Measurements from ENCODE around the gene DVL1.
"Not testable (repeated sequence)": the region's sequence is repeated elsewhere in the genome, so short reads cannot be mapped to it uniquely, and the experiment has no call there.

Gene DVL1

GRCh38 chr1:1373815-1374588 lies 24.8 kb upstream of the DVL1 start:
- no peaks in the 10 kb centered on the region for H3K27me3 ChIP-seq (ENCODE audit: control insufficient read depth, insufficient read depth, low read length, poor library complexity, severe bottlenecking)
- WGBS, 2 experiments, result 61 to 62% methylated on average over 52 of the region's 52 CpGs
- H3K4me3 ChIP-seq (ENCODE audit: insufficient read depth, low read depth, low read length), result peak overlapping the region; percentile 98
- H3K9me3 ChIP-seq (ENCODE audit: control insufficient read depth, low read length), result no peaks in the 10 kb centered on the region
- H3K36me3 ChIP-seq (ENCODE audit: control insufficient read depth, insufficient read depth, low read length), result peaks cover 4% of the 10 kb centered on the region
- H3K27ac ChIP-seq (ENCODE audit: insufficient read depth, low read depth, low read length, poor library complexity, severe bottlenecking), result no peak overlapping the region
- peaks cover 5% of the 10 kb centered on the region for H3K4me1 ChIP-seq (ENCODE audit: control insufficient read depth, insufficient read depth, low read length)

DNA sequence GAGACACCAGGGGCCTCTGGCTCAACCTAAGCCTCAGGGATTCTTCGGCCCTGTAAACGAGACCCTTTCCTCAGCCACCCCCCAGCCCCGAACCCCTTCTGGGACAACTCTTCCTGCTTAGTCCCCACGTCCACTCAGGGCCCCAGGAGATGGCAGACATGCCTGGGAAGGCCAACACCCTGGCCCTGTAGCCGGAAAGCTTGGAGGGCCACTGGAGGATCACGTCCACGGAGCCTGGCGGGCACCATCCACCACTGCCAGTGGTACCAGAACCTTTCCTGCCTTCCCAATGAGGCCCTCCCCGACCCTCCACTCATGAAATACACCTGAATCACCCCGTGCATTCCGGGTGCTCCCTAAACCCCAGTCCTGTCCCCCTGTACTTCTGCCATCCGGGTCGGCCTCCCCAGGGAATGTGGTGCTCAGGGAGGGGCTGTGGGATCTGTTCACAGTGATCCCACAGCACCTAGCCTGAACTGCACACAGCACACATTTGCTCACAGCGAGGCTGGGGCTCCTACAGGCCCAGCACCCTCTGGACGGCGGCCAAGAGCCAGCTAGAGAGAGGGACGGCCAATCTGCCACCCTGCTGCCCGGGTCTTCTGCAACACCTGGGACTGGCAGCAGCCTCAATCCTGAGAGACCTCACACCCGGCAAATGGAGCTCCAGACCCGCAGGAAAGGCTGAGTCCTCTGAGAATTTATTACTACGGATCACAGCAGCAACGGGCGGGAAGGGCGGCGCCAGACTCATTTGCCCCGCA lies 24.0 kb upstream of the DVL1 start:
- Histone ChIP-seq H3K27me3 (ENCODE audit: control insufficient read depth, insufficient read depth, low read length, poor library complexity, severe bottlenecking) (no peaks in the 10 kb centered on the region), H3K4me3 (ENCODE audit: insufficient read depth, low read depth, low read length) (no peak overlapping the region), H3K36me3 (ENCODE audit: control insufficient read depth, insufficient read depth, low read length) (peaks cover 4% of the 10 kb centered on the region), H3K27ac (ENCODE audit: insufficient read depth, low read depth, low read length, poor library complexity, severe bottlenecking) (no peak overlapping the region), H3K9me3 (ENCODE audit: control insufficient read depth, low read length) (no peaks in the 10 kb centered on the region), H3K4me1 (ENCODE audit: control insufficient read depth, insufficient read depth, low read length) (peaks cover 5% of the 10 kb centered on the region)
- 94 to 96% methylated on average over 26 of the region's 26 CpGs for WGBS, 2 experiments

GRCh38 chr1:1371746-1372711 lies 22.8 kb upstream of the DVL1 start:
- WGBS, 2 experiments, result 63% methylated on average over 26 of the region's 26 CpGs
- Histone ChIP-seq H3K27ac (ENCODE audit: insufficient read depth, low read depth, low read length, poor library complexity, severe bottlenecking) (no peak overlapping the region), H3K9me3 (ENCODE audit: control insufficient read depth, low read length) (no peaks in the 10 kb centered on the region), H3K36me3 (ENCODE audit: control insufficient read depth, insufficient read depth, low read length) (peaks cover 4% of the 10 kb centered on the region), H3K4me1 (ENCODE audit: control insufficient read depth, insufficient read depth, low read length) (peaks cover 5% of the 10 kb centered on the region), H3K4me3 (ENCODE audit: insufficient read depth, low read depth, low read length) (no peak overlapping the region), H3K27me3 (ENCODE audit: control insufficient read depth, insufficient read depth, low read length, poor library complexity, severe bottlenecking) (no peaks in the 10 kb centered on the region)

DNA sequence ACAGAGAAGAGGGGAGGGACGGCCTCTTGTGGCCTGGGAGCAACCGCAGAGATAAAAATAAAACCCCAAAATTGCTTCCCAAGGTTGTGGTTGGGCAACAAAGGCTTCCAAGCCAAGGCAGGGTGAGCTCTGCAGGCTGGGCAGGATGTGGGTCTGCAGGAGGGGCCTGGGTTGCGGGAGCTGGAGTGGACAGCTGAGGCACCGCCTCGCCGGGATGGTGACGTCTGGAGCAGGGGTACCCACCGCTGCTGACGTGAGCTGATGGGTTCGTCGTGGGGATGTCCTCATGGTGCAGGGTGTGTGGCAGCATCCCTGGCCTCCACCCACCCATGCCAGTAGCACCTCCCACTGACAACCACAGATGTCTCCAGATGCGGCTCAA lies 22.1 kb upstream of the DVL1 start:
- H3K27ac ChIP-seq (ENCODE audit: insufficient read depth, low read depth, low read length, poor library complexity, severe bottlenecking), result no peak overlapping the region
- no peaks in the 10 kb centered on the region for H3K27me3 ChIP-seq (ENCODE audit: control insufficient read depth, insufficient read depth, low read length, poor library complexity, severe bottlenecking)
- H3K4me1 ChIP-seq (ENCODE audit: control insufficient read depth, insufficient read depth, low read length), result peaks cover 5% of the 10 kb centered on the region
- WGBS, 2 experiments, result 95 to 96% methylated on average over 12 of the region's 12 CpGs
- H3K9me3 ChIP-seq (ENCODE audit: control insufficient read depth, low read length), result peaks cover 1% of the 10 kb centered on the region
- H3K36me3 ChIP-seq (ENCODE audit: control insufficient read depth, insufficient read depth, low read length), result peaks cover 4% of the 10 kb centered on the region
- no peak overlapping the region for H3K4me3 ChIP-seq (ENCODE audit: insufficient read depth, low read depth, low read length)

DNA sequence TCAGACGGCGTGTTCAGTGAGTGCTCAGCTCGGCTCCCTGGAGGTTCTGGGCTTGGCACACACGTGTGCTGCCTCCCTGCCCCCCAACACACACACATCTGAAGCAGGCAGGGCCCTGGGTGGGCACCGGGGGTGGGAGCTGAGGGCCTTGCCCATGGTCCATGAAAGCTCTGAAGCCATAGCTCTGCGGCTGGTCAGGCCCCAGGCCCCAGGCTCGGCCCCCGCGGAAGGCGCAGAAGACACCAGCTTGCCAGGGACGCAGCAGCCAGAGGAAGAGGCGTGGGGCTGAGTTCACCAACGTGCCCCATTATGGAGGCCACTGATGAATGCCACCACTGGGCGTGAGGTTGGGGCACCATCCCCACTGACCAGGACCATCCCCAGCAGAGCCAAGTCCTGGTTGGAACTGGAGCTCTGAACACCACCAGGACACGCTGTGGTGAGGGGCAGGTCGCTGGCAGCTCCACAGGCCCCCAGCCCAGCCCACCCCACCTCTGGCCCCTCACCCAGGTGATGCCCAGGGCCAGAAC lies 21.6 kb upstream of the DVL1 start:
- Histone ChIP-seq H3K27ac (ENCODE audit: insufficient read depth, low read depth, low read length, poor library complexity, severe bottlenecking) (no peak overlapping the region), H3K4me3 (ENCODE audit: insufficient read depth, low read depth, low read length) (no peak overlapping the region), H3K27me3 (ENCODE audit: control insufficient read depth, insufficient read depth, low read length, poor library complexity, severe bottlenecking) (no peaks in the 10 kb centered on the region), H3K36me3 (ENCODE audit: control insufficient read depth, insufficient read depth, low read length) (peaks cover 4% of the 10 kb centered on the region), H3K9me3 (ENCODE audit: control insufficient read depth, low read length) (peaks cover 6% of the 10 kb centered on the region), H3K4me1 (ENCODE audit: control insufficient read depth, insufficient read depth, low read length) (peaks cover 5% of the 10 kb centered on the region)
- 95 to 96% methylated on average over 16 of the region's 16 CpGs for WGBS, 2 experiments

- H3K27ac ChIP-seq (ENCODE audit: insufficient read depth, low read depth, low read length, poor library complexity, severe bottlenecking); H3K4me1 ChIP-seq (ENCODE audit: control insufficient read depth, insufficient read depth, low read length); H3K36me3 ChIP-seq (ENCODE audit: control insufficient read depth, insufficient read depth, low read length); H3K9me3 ChIP-seq (ENCODE audit: control insufficient read depth, low read length); H3K27me3 ChIP-seq (ENCODE audit: control insufficient read depth, insufficient read depth, low read length, poor library complexity, severe bottlenecking); H3K4me3 ChIP-seq (ENCODE audit: insufficient read depth, low read depth, low read length): not testable (repeated sequence)
- WGBS, 2 experiments, result 93 to 96% methylated on average over 14 of the region's 14 CpGs
Measured at GRCh38 chr1:1370094-1370493, 20.9 kb upstream of the DVL1 start.

DNA sequence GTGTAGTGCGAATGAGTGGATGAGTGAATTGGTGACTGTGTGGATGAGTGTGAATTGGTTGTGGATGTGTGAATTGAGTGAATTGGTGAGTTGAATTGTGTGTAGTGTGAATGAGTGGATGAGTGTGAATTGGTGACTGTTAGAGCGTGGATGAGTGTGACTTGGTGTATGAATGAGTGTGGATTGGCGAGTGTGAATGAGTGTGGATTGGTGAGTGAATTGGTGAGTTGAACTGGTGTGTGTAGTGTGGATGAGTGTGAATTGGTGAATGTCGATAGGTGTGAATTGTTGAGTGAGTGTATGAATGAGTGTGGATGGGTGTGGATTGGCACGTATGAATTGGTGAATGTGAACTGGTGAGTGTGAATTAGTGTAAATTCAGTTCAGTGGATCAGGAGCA lies 18.1 kb upstream of the DVL1 start:
- no peaks in the 10 kb centered on the region for H3K27me3 ChIP-seq (ENCODE audit: control insufficient read depth, insufficient read depth, low read length, poor library complexity, severe bottlenecking)

GRCh38 chr1:1366699-1367066 lies 17.5 kb upstream of the DVL1 start:
- Histone ChIP-seq H3K27me3 (ENCODE audit: control insufficient read depth, insufficient read depth, low read length, poor library complexity, severe bottlenecking) (no peaks in the 10 kb centered on the region), H3K27ac (ENCODE audit: insufficient read depth, low read depth, low read length, poor library complexity, severe bottlenecking) (no peak overlapping the region), H3K9me3 (ENCODE audit: control insufficient read depth, low read length) (peaks cover 6% of the 10 kb centered on the region), H3K36me3 (ENCODE audit: control insufficient read depth, insufficient read depth, low read length) (no peaks in the 10 kb centered on the region), H3K4me3 (ENCODE audit: insufficient read depth, low read depth, low read length) (no peak overlapping the region), H3K4me1 (ENCODE audit: control insufficient read depth, insufficient read depth, low read length) (peaks cover 6% of the 10 kb centered on the region)
- 94 to 95% methylated on average over 3 of the region's 3 CpGs for WGBS, 2 experiments

More for the DNA sequence above, 18.1 kb upstream of the DVL1 start:
- H3K9me3 ChIP-seq (ENCODE audit: control insufficient read depth, low read length), result peaks cover 6% of the 10 kb centered on the region
- no peaks in the 10 kb centered on the region for H3K4me1 ChIP-seq (ENCODE audit: control insufficient read depth, insufficient read depth, low read length)
- no peak overlapping the region for H3K27ac ChIP-seq (ENCODE audit: insufficient read depth, low read depth, low read length, poor library complexity, severe bottlenecking)
- no peak overlapping the region for H3K4me3 ChIP-seq (ENCODE audit: insufficient read depth, low read depth, low read length)
- 94% methylated on average over 5 of the region's 5 CpGs for WGBS, 2 experiments
- H3K36me3 ChIP-seq (ENCODE audit: control insufficient read depth, insufficient read depth, low read length), result no peaks in the 10 kb centered on the region

GRCh38 chr1:1365875-1366698 lies 16.9 kb upstream of the DVL1 start:
- no peaks in the 10 kb centered on the region for H3K36me3 ChIP-seq (ENCODE audit: control insufficient read depth, insufficient read depth, low read length)
- H3K27me3 ChIP-seq (ENCODE audit: control insufficient read depth, insufficient read depth, low read length, poor library complexity, severe bottlenecking), result no peaks in the 10 kb centered on the region
- H3K9me3 ChIP-seq (ENCODE audit: control insufficient read depth, low read length), result peaks cover 6% of the 10 kb centered on the region
- peaks cover 12% of the 10 kb centered on the region for H3K4me1 ChIP-seq (ENCODE audit: control insufficient read depth, insufficient read depth, low read length)
- 81 to 82% methylated on average over 10 of the region's 10 CpGs for WGBS, 2 experiments
- no peak overlapping the region for H3K27ac ChIP-seq (ENCODE audit: insufficient read depth, low read depth, low read length, poor library complexity, severe bottlenecking)
- no peak overlapping the region for H3K4me3 ChIP-seq (ENCODE audit: insufficient read depth, low read depth, low read length)

All from ectodermal cell (in vitro differentiated cells).